CD4-positive, alpha-beta T cell treated with Interleukin-6 for 4 hours (primary cell): ENCODE data around the gene ADAMTSL2.

Source experiments
- DNase-seq: peaks from one replicate; pipeline ENCODE4 v3.0.0-alpha.2; 2020; ENCODE audit warnings: mixed read lengths

Gene ADAMTSL2

GRCh38 chr9:133502112-133502511 lies 32.4 kb upstream of the ADAMTSL2 start:
- DNase-seq: no peak

GRCh38 chr9:133505186-133505830 lies 29.2 kb upstream of the ADAMTSL2 start:
- no peak for DNase-seq

GRCh38 chr9:133505901-133506652 lies 28.4 kb upstream of the ADAMTSL2 start:
- DNase-seq: no peak

GRCh38 chr9:133506653-133507038 lies 27.9 kb upstream of the ADAMTSL2 start:
- no peak for DNase-seq

- no peak for DNase-seq
Measured at GRCh38 chr9:133507246-133507965, 27.1 kb upstream of the ADAMTSL2 start.

GRCh38 chr9:133508046-133508445 lies 26.5 kb upstream of the ADAMTSL2 start:
- DNase-seq: no peak

GRCh38 chr9:133509179-133510083 lies 25.1 kb upstream of the ADAMTSL2 start:
- DNase-seq: peak; percentile 64

GRCh38 chr9:133510926-133511505 lies 23.5 kb upstream of the ADAMTSL2 start:
- DNase-seq: no peak

GRCh38 chr9:133511607-133512006 lies 22.9 kb upstream of the ADAMTSL2 start:
- DNase-seq: no peak

GRCh38 chr9:133512253-133513213 lies 22.0 kb upstream of the ADAMTSL2 start:
- no peak for DNase-seq

GRCh38 chr9:133513214-133514100 lies 21.0 kb upstream of the ADAMTSL2 start:
- DNase-seq: no peak

- DNase-seq: no peak
Measured at GRCh38 chr9:133514460-133515239, 19.9 kb upstream of the ADAMTSL2 start.

- no peak for DNase-seq
Measured at GRCh38 chr9:133515240-133515610, 19.3 kb upstream of the ADAMTSL2 start.

GRCh38 chr9:133515615-133516255 lies 18.8 kb upstream of the ADAMTSL2 start:
- DNase-seq: no peak

GRCh38 chr9:133516256-133516960 lies 18.1 kb upstream of the ADAMTSL2 start:
- DNase-seq: no peak

GRCh38 chr9:133516961-133517350 lies 17.5 kb upstream of the ADAMTSL2 start:
- no peak for DNase-seq

- DNase-seq: no peak
Measured at GRCh38 chr9:133517711-133518110, 16.8 kb upstream of the ADAMTSL2 start.

- DNase-seq: no peak
Measured at GRCh38 chr9:133518200-133518599, 16.3 kb upstream of the ADAMTSL2 start.
